ENCODE measurements around the gene CPS1. TPM values are rescaled to one million over a fixed set of nuclear protein-coding genes. Genes with fewer than 3 reads are reported as not detected.

CPS1 gene
- total RNA-seq, 4 donors from 2014 or later: 4.8 to 7.3 (median 6.6) TPM

DNA sequence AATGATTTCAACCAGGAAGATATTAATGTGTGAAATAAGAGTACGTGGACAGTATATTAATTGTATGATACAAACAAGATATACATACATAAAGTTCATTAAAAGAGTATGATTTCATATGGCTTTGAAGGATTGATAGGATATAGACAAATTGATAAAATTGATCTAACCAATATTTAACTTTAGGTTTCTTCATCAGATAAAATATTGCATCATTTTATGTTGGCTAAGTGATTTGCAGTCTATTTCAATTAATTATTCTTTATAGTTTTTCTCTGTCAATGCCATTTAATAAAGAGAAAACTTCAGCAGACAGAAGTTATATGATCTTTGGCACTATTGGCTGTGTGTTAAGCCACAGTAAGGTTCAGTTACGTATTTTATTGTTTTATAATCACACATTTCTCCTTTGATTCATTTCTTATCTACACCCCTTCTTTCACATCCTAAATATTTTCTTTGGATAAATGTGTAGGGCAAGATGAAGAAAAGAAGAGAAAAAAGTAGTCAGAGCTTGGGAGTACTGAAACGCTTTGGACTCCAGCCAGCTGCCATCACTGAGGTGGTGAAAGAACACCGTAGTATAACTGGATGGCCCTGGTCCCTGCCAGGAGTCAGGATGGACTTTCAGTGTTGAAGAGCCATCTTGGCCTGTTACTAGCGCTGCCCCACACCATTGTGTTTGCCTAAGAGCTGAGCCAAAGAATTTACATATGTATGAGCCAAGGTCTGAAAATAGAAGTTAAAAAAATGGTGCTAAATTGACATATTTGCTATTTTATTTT, 9.8 kb upstream of the CPS1 start:
- TF ChIP-seq CTCF (IDR thresholded peaks at IDR 0.05; ENCODE audit: low read depth): no peak

DNA sequence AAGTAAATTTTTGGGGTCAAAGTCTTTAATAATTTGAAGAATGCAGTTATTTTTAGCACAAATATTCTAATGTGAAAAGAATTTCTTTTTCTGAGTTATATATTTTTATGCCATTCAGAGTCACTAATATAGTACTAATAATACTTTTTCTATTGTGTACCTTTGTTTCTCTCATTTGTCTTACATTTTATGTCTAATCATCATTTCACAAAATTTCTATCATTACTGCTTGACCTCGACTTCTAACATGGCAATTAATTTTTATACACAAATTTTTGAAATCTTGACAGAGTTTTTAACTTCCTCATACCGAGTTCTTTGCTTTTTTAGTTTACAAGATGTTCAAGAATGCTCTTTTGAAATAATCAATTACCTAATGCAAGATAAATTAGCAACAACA, 8.4 kb upstream of the CPS1 start:
- no peak for TF ChIP-seq CTCF (IDR thresholded peaks at IDR 0.05; ENCODE audit: low read depth)

DNA sequence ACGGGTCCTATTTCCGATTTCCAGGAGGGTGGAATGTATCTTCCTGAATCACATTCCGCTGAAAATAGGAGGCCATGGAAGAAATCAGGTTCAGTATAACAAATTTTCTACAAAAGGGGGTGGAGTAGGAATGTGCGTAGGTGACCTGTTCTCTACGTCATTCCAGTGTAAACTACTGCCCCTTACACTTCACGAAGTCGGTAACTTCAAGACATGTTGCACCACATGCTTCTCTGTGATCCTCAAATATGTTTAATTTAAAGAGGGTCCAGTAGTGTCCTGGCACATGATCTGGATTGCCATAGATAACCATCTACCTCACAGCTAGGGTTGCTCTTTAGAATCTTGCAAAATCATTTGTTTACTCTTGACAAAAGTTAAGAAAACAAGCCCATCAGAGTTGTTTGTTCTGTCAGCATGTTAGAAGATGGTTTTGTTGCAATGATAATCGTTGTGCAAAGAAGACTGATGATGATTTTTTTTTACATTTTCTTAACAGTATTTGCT, 7.5 kb upstream of the CPS1 start:
- no peak for TF ChIP-seq CTCF (IDR thresholded peaks at IDR 0.05; ENCODE audit: low read depth)

DNA sequence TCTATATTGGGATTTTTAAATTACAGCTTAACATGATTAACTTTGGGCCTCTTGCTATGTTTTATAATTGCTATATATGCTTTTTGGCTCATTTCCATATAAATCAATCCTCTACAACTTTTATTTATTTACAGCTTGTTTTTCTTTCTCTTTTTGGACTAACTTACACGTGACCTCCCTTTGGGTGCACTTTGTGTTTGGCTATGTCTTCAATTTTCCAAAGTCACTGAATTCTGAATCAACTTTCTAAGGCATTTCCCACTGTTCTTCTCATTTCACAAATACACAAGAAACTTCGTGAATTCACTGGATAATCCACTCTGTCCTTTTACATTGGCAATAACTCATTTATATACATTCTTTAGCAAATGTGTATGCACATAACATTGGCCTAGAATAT, 5.4 kb upstream of the CPS1 start:
- no peak for TF ChIP-seq CTCF (IDR thresholded peaks at IDR 0.05; ENCODE audit: low read depth)

GRCh38 chr2:210553373-210553772, 3.0 kb upstream of the CPS1 start:
- no peak for TF ChIP-seq CTCF (IDR thresholded peaks at IDR 0.05; ENCODE audit: low read depth)

DNA sequence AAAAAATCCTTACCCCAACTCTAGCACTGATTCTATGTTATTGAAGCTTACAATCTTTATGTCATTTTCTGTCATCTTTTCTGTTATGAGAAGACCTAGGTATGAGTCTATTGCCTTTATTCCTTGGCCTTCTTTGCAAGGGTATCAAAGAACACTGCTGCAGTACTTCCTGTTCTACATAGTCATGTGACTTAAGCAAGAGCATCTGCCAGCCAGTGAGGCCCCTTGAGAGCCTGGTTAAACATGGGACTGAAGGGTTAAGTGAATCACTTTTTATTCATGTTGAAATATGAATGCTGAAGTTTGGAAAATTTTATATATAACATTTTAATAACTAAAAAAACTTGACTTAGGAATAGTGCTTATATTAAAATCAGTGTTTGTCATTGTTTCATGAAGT, 844 bp upstream of the CPS1 start:
- TF ChIP-seq CTCF (IDR thresholded peaks at IDR 0.05; ENCODE audit: low read depth): no peak

GRCh38 chr2:210557721-210558120, 1.3 kb downstream of the CPS1 start:
- TF ChIP-seq CTCF (IDR thresholded peaks at IDR 0.05; ENCODE audit: low read depth): no peak

All from subcutaneous adipose tissue (tissue), 4 donors.